Hepatocyte (in vitro differentiated cells): ENCODE results near the gene PLD3. TPM values are rescaled to one million over a fixed set of nuclear protein-coding genes. Genes with fewer than 3 reads are reported as not detected.
"Not testable (repeated sequence)": the region's sequence is repeated elsewhere in the genome, so short reads cannot be mapped to it uniquely, and the experiment has no call there.

Experiments used
- DNase-seq: peaks from one replicate; pipeline ENCODE4 v3.0.0-alpha.2; 2016; ENCODE audit warnings: low spot score
- H2AFZ ChIP-seq: fragments of 200-600 bp; sonication (generic); 2 replicates; pipeline ENCODE4 v1.6.0; 2016; ENCODE audit warnings: antibody characterized with exemption, mild to moderate bottlenecking
- H3K27ac ChIP-seq: fragments of 200-600 bp; sonication (generic); 2 replicates; pipeline ENCODE4 v1.5.1; 2016; ENCODE audit warnings: mild to moderate bottlenecking
- H3K27me3 ChIP-seq: fragments of 200-600 bp; sonication (generic); 2 replicates; pipeline ENCODE4 v1.6.1; 2016
- H3K36me3 ChIP-seq: fragments of 200-600 bp; sonication (generic); replicated peaks from 2 replicates; pipeline ENCODE4 v1.5.1; 2016; ENCODE audit warnings: low read depth; ENCODE audit not compliant: insufficient read depth
- H3K4me1 ChIP-seq: fragments of 200-600 bp; sonication (generic); 2 replicates; pipeline ENCODE4 v1.5.1; 2016; ENCODE audit warnings: mild to moderate bottlenecking, moderate library complexity; ENCODE audit not compliant: insufficient read depth
- H3K4me2 ChIP-seq: fragments of 200-600 bp; sonication (generic); 2 replicates; pipeline ENCODE4 v1.6.0; 2016
- H3K4me3 ChIP-seq: fragments of 200-600 bp; sonication (generic); 2 replicates; pipeline ENCODE4 v1.5.1; 2016; ENCODE audit warnings: mild to moderate bottlenecking
- H3K79me2 ChIP-seq: fragments of 200-600 bp; sonication (generic); 2 replicates; pipeline ENCODE4 v1.6.0; 2017; ENCODE audit warnings: mild to moderate bottlenecking
- H3K9me2 ChIP-seq: fragments of 200-600 bp; sonication (generic); replicated peaks from 2 replicates; pipeline ENCODE4 v1.6.0; 2017; ENCODE audit warnings: mild to moderate bottlenecking; ENCODE audit not compliant: insufficient read depth
- H3K9me3 ChIP-seq: fragments of 200-600 bp; sonication (generic); 2 replicates; pipeline ENCODE4 v1.5.1; 2016; ENCODE audit warnings: low read depth, mild to moderate bottlenecking
- H4K20me1 ChIP-seq: fragments of 200-600 bp; sonication (generic); 2 replicates; pipeline ENCODE4 v1.6.0; 2016; ENCODE audit warnings: mild to moderate bottlenecking; ENCODE audit not compliant: insufficient read depth, poor library complexity, severe bottlenecking
- CTCF ChIP-seq: fragments of 200-600 bp; sonication (generic); IDR thresholded peaks from 2 replicates; pipeline ENCODE4 v1.5.1; 2016; ENCODE audit warnings: antibody characterized with exemption, mild to moderate bottlenecking; ENCODE audit not compliant: poor library complexity
- EZH2 ChIP-seq: fragments of 200-600 bp; sonication (generic); IDR thresholded peaks from 2 replicates; pipeline ENCODE4 v1.6.1; 2016; ENCODE audit warnings: antibody characterized with exemption, mild to moderate bottlenecking, borderline replicate concordance
- EZH2phosphoT487 ChIP-seq: fragments of 200-600 bp; sonication (generic); IDR thresholded peaks from one replicate; pipeline ENCODE4 v1.6.1; 2018; ENCODE audit warnings: antibody characterized with exemption, mild to moderate bottlenecking, low read depth, moderate library complexity; ENCODE audit not compliant: unreplicated experiment, severe bottlenecking
- WGBS: methylation state at CpG from one replicate; pipeline ENCODE4 v1.1.6; 2016; ENCODE audit warnings: low lambda C conversion rate; ENCODE audit errors: missing lambda C conversion rate; 5-methylcytosine and 5-hydroxymethylcytosine counted together
- polyA plus RNA-seq: library from polyadenylated mRNA; unstranded; fragments of >200 nt; fragmentation: Nextera tagmentation; extraction: Ambion mirVana; gene quantifications from 2 replicates; pipeline ENCODE4 v1.2.1, GENCODE V29; 2016
- total RNA-seq: library from RNA; depleted of rRNA; stranded (reverse); fragments of >200 nt; gene quantifications from 2 replicates; pipeline ENCODE4 v1.2.3, GENCODE V29; 2014

The PLD3 gene
- total and polyA plus RNA-seq, 2 experiments from 2014 or later: 805 to 1,297 TPM

GRCh38 chr19:40331052-40331451 is 17.4 kb upstream of the PLD3 start:
- TF ChIP-seq CTCF (no peak), EZH2 (no peak), EZH2phosphoT487 (no peak)
- Histone ChIP-seq H3K4me3 (no peak overlapping the region), H3K36me3 (no peaks in the 10 kb centered on the region), H3K9me3 (no peaks in the 10 kb centered on the region), H3K79me2 (no peaks in the 10 kb centered on the region), H3K27me3 (no peaks in the 10 kb centered on the region), H3K9me2 (no peaks in the 10 kb centered on the region), H4K20me1 (no peaks in the 10 kb centered on the region), H3K27ac (no peak overlapping the region), H2AFZ (no peak overlapping the region), H3K4me1 (no peaks in the 10 kb centered on the region), H3K4me2 (no peak overlapping the region)
- WGBS: 90% methylated on average over 5 of the region's 5 CpGs
- DNase-seq: no peak

GRCh38 chr19:40332669-40333068 is 15.8 kb upstream of the PLD3 start:
- H4K20me1 ChIP-seq: no peaks in the 10 kb centered on the region
- H3K36me3 ChIP-seq: no peaks in the 10 kb centered on the region
- H3K27me3 ChIP-seq: no peaks in the 10 kb centered on the region
- DNase-seq: no peak
- WGBS: 92% methylated on average over 6 of the region's 6 CpGs
- no peak overlapping the region for H3K4me3 ChIP-seq
- no peaks in the 10 kb centered on the region for H3K9me2 ChIP-seq
- no peaks in the 10 kb centered on the region for H3K4me1 ChIP-seq
- TF ChIP-seq EZH2 (no peak), CTCF (no peak), EZH2phosphoT487 (no peak)
- H3K9me3 ChIP-seq: no peaks in the 10 kb centered on the region
- no peak overlapping the region for H3K27ac ChIP-seq
- H2AFZ ChIP-seq: no peak overlapping the region
- H3K4me2 ChIP-seq: no peak overlapping the region
- no peaks in the 10 kb centered on the region for H3K79me2 ChIP-seq

- not testable (repeated sequence) for H3K9me2 ChIP-seq, H3K36me3 ChIP-seq
Observed at GRCh38 chr19:40333083-40333482, 15.4 kb upstream of the PLD3 start.

GRCh38 chr19:40335101-40335500 is 13.4 kb upstream of the PLD3 start:
- H2AFZ ChIP-seq: no peak overlapping the region
- no peak for DNase-seq

More at GRCh38 chr19:40333083-40333482, 15.4 kb upstream of the PLD3 start:
- not testable (repeated sequence) for H3K4me2 ChIP-seq, H3K79me2 ChIP-seq, H3K4me3 ChIP-seq, H4K20me1 ChIP-seq, H3K9me3 ChIP-seq, DNase-seq, H3K27me3 ChIP-seq, H3K4me1 ChIP-seq, H2AFZ ChIP-seq, H3K27ac ChIP-seq
- WGBS: 96% methylated on average over 6 of the region's 6 CpGs

More at GRCh38 chr19:40335101-40335500, 13.4 kb upstream of the PLD3 start:
- Histone ChIP-seq H3K9me3 (no peaks in the 10 kb centered on the region), H3K27ac (no peak overlapping the region), H3K4me1 (no peaks in the 10 kb centered on the region), H3K4me2 (no peak overlapping the region), H3K4me3 (no peak overlapping the region), H3K27me3 (no peaks in the 10 kb centered on the region), H3K36me3 (no peaks in the 10 kb centered on the region), H3K79me2 (peaks cover 7% of the 10 kb centered on the region), H4K20me1 (no peaks in the 10 kb centered on the region), H3K9me2 (no peaks in the 10 kb centered on the region)
- no peak for TF ChIP-seq EZH2
- no peak for TF ChIP-seq CTCF
- no peak for TF ChIP-seq EZH2phosphoT487
